Common myeloid progenitor, CD34-positive (primary cell): ENCODE data around the gene MMP11.

Experiments
- CTCF ChIA-PET: fragments of 350-600 bp; sonication (Branson Sonifier 250); formaldehyde crosslinking; loops from one replicate; lab custom pipeline; 2021; ENCODE audit warnings: antibody characterized with exemption; lab: Charles Lee
- POLR2A ChIA-PET: fragments of 350-600 bp; sonication (Branson Sonifier 250); formaldehyde crosslinking; loops from one replicate; lab custom pipeline; 2021; ENCODE audit warnings: antibody characterized with exemption; lab: Charles Lee
- DNase-seq, 3 donors: peaks; one replicate each; pipeline versions ENCODE4 v3.0.0 to v3.0.0-alpha.2; 2013
- H3K27ac ChIP-seq, 2 experiments: 1 replicate in 1 of 2; 2 replicates in 1 of 2; pipeline ENCODE4 v1.7.0; 2013; ENCODE audit warnings: inconsistent platforms in 2 of 2, low read length in 2 of 2, mild to moderate bottlenecking in 2 of 2, low read depth in 1 of 2, moderate library complexity in 1 of 2; ENCODE audit not compliant: severe bottlenecking in 2 of 2, insufficient read depth in 1 of 2, poor library complexity in 1 of 2
- H3K27me3 ChIP-seq, 5 experiments: replicated peaks in 2 of 5; 1 replicate in 3 of 5; 2 replicates in 2 of 5; pipeline versions ENCODE4 v1.6.1 to v1.7.0; 2013; ENCODE audit warnings: low read length in 4 of 5, mild to moderate bottlenecking in 2 of 5, moderate library complexity in 2 of 5, inconsistent platforms in 1 of 5; ENCODE audit not compliant: insufficient read depth in 5 of 5, control insufficient read depth in 4 of 5
- H3K36me3 ChIP-seq, 4 experiments: 1 replicate in 2 of 4; 2 replicates in 2 of 4; pipeline versions ENCODE4 v1.6.1 to v1.7.0; 2013; ENCODE audit warnings: low read length in 3 of 4, control low read depth in 1 of 4, mild to moderate bottlenecking in 1 of 4; ENCODE audit not compliant: control insufficient read depth in 4 of 4, insufficient read depth in 4 of 4
- H3K4me1 ChIP-seq, 4 experiments: 1 replicate in 3 of 4; 2 replicates in 1 of 4; pipeline versions ENCODE4 v1.6.1 to v1.7.1; 2013; ENCODE audit warnings: low read length in 3 of 4, mild to moderate bottlenecking in 3 of 4, control low read depth in 1 of 4, inconsistent platforms in 1 of 4, moderate library complexity in 1 of 4; ENCODE audit not compliant: control insufficient read depth in 4 of 4, insufficient read depth in 4 of 4; ENCODE audit errors: control extremely low read depth in 1 of 4
- H3K4me3 ChIP-seq, 7 experiments: 1 replicate in 4 of 7; 2 replicates in 3 of 7; pipeline versions ENCODE4 v1.5.1 to v1.7.0; 2013; ENCODE audit warnings: mild to moderate bottlenecking in 7 of 7, low read length in 6 of 7, moderate library complexity in 6 of 7, inconsistent platforms in 2 of 7, low read depth in 2 of 7, control low read depth in 1 of 7; ENCODE audit not compliant: insufficient read depth in 4 of 7, control insufficient read depth in 1 of 7; ENCODE audit errors: extremely low read depth in 1 of 7
- H3K9me3 ChIP-seq, 5 experiments: 1 replicate in 4 of 5; 2 replicates in 1 of 5; pipeline versions ENCODE4 v1.6.1 to v1.7.1; 2013; ENCODE audit warnings: low read length in 4 of 5, mild to moderate bottlenecking in 2 of 5, inconsistent platforms in 1 of 5, low read depth in 1 of 5, moderate library complexity in 1 of 5; ENCODE audit not compliant: control insufficient read depth in 4 of 5, insufficient read depth in 2 of 5; ENCODE audit errors: control extremely low read depth in 1 of 5
- WGBS: methylation state at CpG from one replicate; pipeline ENCODE4 v1.1.5; 2013; ENCODE audit not compliant: insufficient coverage; 5-methylcytosine and 5-hydroxymethylcytosine counted together

Gene MMP11

DNA sequence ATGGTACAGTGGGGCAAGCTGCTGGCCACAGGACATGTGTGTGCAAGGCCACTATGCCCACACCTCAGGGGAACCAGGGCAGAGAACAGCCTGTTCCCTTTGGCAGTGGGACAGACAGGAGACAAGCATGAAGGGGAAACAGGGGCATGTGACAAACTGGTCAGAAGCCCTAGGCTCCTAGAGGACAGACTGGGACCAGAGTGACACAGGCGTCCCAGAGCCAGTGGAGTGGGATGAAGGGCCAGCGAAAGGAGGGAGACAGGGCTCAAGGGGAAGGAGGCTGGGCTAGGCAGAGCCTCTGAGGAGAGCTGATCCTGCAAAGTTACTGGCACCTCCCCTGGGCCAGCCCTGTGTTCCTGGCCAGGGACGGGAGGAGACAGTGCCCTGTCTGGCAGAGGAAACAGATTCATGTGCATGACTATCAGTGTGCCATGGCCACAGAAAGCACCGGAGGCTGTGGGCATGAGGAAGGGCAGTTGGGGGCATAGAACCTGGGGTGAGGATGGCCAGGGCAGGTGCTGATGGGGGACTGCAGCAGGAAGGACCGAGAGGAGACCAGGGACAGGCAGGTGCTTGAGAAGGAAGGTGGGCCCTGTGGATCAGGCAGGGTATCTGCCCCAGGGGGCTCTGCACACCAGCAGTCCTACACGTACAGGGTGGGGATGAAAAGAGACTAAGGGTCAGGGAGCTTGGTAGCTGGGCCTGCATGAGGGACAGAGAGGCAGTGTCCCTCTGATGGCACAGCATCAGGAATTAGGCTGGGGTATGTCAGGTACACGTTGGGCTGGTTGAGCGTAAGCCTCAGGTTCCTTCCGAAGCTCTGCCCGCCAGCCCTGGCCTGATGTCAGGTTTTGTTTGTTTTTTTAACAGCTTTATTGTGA, 56.4 kb downstream of the MMP11 start:
- CTCF ChIA-PET: interaction anchor here (1.1 to 1.8 kb wide), 2 partner anchors 16 to 33 kb away, joined by 3 to 5 read pairs; no protein-coding TSS in a partner anchor
- no peak overlapping the region for H3K27ac ChIP-seq

DNA sequence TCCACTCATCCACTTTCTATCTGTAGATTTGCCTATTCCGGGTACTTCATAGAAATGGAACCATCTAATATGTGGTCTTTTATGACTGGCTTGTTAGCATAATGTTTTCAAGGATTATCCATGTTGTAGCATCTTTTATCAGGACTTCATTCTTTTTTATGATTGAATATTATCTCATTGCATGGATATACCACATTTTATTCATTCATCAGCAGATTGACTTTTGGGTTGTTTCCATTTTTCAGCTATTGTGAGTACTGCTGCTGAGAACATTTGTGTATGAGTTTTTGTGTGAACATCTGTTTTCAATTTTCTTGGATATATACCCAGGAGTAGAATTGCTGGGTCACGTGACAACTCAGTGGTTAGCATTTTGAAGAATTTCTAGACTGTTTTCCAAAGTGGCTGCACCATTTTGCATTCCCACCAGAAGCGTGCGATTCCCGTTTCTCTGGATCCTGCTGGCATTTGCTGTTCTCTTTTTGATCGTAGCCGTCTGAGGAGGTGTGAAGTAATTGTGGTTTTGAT, 57.3 kb downstream of the MMP11 start:
- Histone ChIP-seq H3K27me3 (no peaks in the 10 kb centered on the region), H3K27ac (no peak overlapping the region), H3K36me3 (peaks cover 10 to 90% (median 66%) of the 10 kb centered on the region in 4 experiments), H3K4me1 (no peaks in the 10 kb centered on the region), H3K4me3 (no peak overlapping the region), H3K9me3 (no peaks in the 10 kb centered on the region)
- DNase-seq: no peak
- 96% methylated on average over 4 of the region's 7 CpGs for WGBS
- POLR2A ChIA-PET: no interaction called here
- CTCF ChIA-PET: interaction anchor here (1.1 kb wide), 1 partner anchor 32 kb away, joined by 3 read pairs; no protein-coding TSS in a partner anchor

More for the DNA sequence above, 56.4 kb downstream of the MMP11 start:
- no peak for DNase-seq
- Histone ChIP-seq H3K9me3 (no peaks in the 10 kb centered on the region), H3K4me3 (no peak overlapping the region), H3K27me3 (no peaks in the 10 kb centered on the region), H3K4me1 (no peaks in the 10 kb centered on the region), H3K36me3 (peaks cover 15 to 92% (median 67%) of the 10 kb centered on the region in 4 experiments)
- WGBS: 96% methylated on average over 5 of the region's 10 CpGs
- POLR2A ChIA-PET: no interaction called here

DNA sequence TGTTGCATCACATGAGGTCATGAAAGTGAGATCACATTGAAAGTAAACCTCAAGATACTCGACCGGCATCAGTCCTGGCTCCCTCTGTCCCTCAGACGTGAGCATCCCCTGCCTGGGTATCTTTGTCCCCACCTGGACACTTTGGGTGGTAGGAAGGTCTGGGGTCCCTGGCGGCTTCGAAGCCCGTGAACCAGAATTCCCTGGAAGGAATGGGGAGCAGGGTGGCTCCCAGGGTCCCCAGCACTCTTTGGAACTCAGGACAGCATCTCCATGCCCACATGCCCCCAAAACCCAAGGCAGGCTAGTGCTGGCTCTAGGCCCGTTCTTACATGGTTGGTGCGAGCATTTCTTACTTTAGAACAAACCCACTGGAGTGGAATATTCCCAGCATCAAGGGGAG, 58.6 kb downstream of the MMP11 start:
- ChIA-PET CTCF (interaction anchor here (0.7 to 2.5 kb wide), 3 partner anchors 14 to 62 kb away, joined by 3 to 8 read pairs (median 4); no protein-coding TSS in a partner anchor), POLR2A (interaction anchor here (2.3 kb wide), 1 partner anchor 14 kb away, joined by 12 read pairs; no protein-coding TSS in a partner anchor)
- no peak overlapping the region for H3K27ac ChIP-seq
- H3K27me3 ChIP-seq: no peaks in the 10 kb centered on the region
- 90% methylated on average over 4 of the region's 8 CpGs for WGBS
- H3K4me1 ChIP-seq: no peaks in the 10 kb centered on the region
- no peak for DNase-seq
- H3K9me3 ChIP-seq: no peaks in the 10 kb centered on the region
- no peak overlapping the region for H3K4me3 ChIP-seq
- H3K36me3 ChIP-seq: peaks cover 12 to 91% (median 68%) of the 10 kb centered on the region in 4 experiments

DNA sequence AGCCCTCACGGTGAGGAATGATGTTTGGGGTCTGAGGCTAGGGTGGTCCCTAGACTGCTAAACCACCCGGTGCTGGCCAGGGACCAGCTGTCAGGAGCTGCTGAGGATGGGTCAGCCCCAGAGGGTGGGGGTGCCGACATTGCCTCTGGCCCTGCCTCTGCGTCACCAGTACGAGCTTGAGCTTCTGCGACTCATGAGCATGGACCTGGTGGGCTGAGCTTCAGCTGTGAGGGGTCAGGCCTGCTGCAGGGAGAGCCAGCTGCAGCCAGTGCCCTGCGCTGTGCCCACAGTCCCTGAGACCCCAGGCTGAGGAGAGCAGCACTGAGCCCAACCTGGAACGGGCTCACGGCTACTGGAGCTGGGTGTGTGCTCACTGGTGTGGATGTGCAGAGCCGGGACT, 59.1 kb downstream of the MMP11 start:
- Histone ChIP-seq H3K27ac (no peak overlapping the region), H3K27me3 (no peaks in the 10 kb centered on the region), H3K4me1 (no peaks in the 10 kb centered on the region), H3K4me3 (no peak overlapping the region), H3K9me3 (no peaks in the 10 kb centered on the region), H3K36me3 (peaks cover 12 to 88% (median 68%) of the 10 kb centered on the region in 4 experiments)
- no peak for DNase-seq
- POLR2A ChIA-PET: interaction anchor here (2.3 kb wide), 1 partner anchor 13 kb away, joined by 12 read pairs; no protein-coding TSS in a partner anchor
- 100% methylated on average over 10 of the region's 10 CpGs for WGBS
- CTCF ChIA-PET: interaction anchor here (0.7 to 2.5 kb wide), 4 partner anchors 14 to 62 kb away, joined by 3 to 8 read pairs (median 4); no protein-coding TSS in a partner anchor

DNA sequence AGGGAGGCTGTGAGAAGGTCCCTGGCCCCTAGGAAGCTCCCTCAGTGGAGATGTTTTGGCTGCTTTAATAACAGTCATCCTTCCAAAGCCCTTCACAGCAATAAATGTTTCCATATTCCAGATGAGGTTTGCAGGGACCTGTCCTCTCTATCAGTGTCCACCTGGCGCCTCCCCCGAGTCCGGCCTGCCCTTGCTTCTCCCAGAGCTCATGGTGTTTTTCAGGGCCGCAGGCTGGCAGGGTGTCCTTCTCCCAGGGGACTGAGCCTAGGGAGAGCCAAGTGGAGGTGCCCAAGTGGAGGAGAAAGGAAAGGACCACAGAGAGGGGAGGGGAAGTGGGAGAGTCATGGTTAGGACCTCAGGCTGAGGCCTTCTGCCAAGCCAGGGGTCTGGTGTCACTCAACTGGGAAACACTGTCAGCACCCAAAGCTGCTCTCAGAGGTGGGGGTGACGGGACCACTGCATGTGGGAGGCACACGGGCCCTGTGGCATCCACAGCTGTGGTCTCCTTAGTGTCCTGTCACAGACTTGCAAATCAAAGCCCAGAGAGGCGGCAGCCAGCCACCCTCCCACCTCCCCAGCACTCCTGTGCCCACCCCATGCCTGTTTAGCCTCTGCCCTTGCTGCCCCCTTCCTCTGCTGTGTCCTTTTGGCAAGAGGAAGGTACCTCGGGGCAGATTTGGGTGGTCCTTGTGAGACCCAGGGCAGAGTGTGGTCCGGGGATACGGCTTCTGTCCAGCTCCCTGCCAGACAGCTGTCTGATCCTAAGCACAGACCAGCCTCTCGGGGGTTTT, 59.8 kb downstream of the MMP11 start:
- no peak for DNase-seq
- 84% methylated on average over 9 of the region's 11 CpGs for WGBS
- H3K4me1 ChIP-seq: peaks cover 0 to 6% (median 4%) of the 10 kb centered on the region in 4 experiments
- H3K27me3 ChIP-seq: no peaks in the 10 kb centered on the region
- no peak overlapping the region for H3K27ac ChIP-seq
- no peaks in the 10 kb centered on the region for H3K9me3 ChIP-seq
- H3K36me3 ChIP-seq: peaks cover 12 to 81% (median 65%) of the 10 kb centered on the region in 4 experiments
- ChIA-PET POLR2A (interaction anchor here (2.3 kb wide), 1 partner anchor 13 kb away, joined by 12 read pairs; no protein-coding TSS in a partner anchor), CTCF (interaction anchor here (0.7 to 2.5 kb wide), 3 partner anchors 13 to 20 kb away, joined by 3 to 8 read pairs (median 4); no protein-coding TSS in a partner anchor)
- H3K4me3 ChIP-seq: no peak overlapping the region

DNA sequence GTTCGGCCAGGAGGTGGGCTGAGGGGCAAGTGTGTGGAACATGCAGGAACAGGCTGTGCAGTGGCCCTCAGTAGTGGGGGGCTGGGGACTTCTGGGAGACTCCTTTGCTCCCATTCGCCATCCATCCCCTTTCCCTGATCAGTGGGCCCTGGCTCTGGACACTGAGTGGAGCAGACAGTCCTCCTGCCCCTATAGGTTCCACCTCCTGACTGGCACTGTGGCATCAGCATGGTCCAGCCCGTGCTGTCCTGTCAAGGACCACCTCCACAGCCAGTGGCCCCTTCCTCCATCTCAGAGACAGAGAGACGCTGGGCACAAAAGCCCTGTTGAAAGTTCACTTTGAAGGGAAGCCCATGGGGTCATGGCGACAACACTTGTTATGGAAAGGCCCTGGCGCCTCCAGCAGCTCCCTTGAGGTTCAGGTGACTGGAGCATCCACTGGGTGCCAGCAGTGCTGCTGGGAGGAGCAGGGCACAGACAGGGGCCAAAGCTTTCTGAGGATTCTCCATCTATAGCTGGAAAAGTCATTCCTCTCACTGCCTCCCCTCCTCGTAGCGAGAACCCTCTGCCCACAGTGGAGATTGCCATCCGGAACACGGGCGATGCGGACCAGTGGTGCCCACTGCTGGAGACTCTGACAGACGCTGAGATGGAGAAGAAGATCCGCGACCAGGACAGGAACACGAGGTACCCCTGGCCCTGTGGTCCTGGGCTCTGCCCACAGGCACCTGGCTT, 60.5 kb downstream of the MMP11 start:
- H3K36me3 ChIP-seq: peaks cover 8 to 81% (median 61%) of the 10 kb centered on the region in 4 experiments
- ChIA-PET CTCF (interaction anchor here (2.5 kb wide), 1 partner anchor 13 kb away, joined by 8 read pairs; no protein-coding TSS in a partner anchor), POLR2A (interaction anchor here (0.7 to 2.3 kb wide), 2 partner anchors 10 to 12 kb away, joined by 6 to 12 read pairs; no protein-coding TSS in a partner anchor)
- H3K4me1 ChIP-seq: peaks cover 2 to 14% (median 12%) of the 10 kb centered on the region in 4 experiments
- WGBS: 89% methylated on average over 16 of the region's 16 CpGs
- DNase-seq: no peak
- no peaks in the 10 kb centered on the region for H3K9me3 ChIP-seq
- H3K27me3 ChIP-seq: no peaks in the 10 kb centered on the region
- no peak overlapping the region for H3K4me3 ChIP-seq
- peak overlapping the region in 1 of 2 experiments; percentile 54 for H3K27ac ChIP-seq
